Urothelium cell line (cell line): ENCODE measurements around the gene RSL1D1.

Source experiments
- DNase-seq: peaks from one replicate; pipeline ENCODE4 v3.0.0; 2011; ENCODE audit warnings: low spot score, mixed read lengths
- FAIRE-seq: peaks from 2 replicates; lab custom pipeline; 2011; peaks lifted over from hg19 to GRCh38; lab: Jason Lieb, UNC

The RSL1D1 gene

DNA sequence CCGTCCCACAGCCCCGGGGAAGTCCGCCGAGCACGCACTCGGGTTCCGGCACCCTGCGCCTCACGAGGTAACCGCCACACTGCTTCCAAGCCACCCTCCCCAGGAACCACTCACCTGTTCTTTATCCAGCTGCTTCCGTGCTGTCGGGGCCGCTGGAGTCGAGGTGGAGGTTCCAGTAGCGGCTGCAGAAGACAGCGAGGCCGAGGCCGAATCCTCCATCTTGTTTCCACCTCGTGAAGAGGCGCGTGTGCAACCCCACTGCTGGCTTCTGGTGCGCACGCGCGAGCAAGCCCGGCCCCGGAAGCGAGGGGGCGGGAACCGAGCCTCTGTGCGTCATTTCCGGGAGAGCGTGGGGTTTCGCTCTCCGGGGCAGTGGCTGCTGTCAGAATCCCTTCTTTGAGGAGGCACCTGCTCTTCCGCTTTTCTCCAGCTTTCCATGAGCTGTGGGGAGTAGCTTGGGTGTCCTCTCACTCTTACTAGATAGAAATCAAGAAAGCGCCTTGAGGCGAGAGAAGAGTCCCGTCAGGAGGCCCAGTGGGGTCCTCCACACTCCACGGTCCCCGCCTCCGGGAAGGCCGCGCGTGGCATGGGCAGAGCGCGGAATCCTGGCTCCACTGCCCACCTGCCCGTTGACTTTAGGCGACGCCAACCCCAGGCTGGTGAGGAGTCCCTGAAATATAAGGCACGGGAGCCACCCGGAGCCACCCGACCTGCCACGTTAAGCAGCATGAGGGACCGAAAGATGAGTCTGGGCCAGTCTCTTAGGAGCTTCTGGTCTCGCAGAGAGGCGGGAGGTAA, at the start of gene RSL1D1:
Gene RSL1D1, minus strand, starts transcription at position 249 of the 798 bp plus-strand sequence. Its CDS starts 30 bp downstream, at position 219.
- DNase-seq, result peak; percentile 98
- FAIRE-seq, result peak; percentile 17

DNA sequence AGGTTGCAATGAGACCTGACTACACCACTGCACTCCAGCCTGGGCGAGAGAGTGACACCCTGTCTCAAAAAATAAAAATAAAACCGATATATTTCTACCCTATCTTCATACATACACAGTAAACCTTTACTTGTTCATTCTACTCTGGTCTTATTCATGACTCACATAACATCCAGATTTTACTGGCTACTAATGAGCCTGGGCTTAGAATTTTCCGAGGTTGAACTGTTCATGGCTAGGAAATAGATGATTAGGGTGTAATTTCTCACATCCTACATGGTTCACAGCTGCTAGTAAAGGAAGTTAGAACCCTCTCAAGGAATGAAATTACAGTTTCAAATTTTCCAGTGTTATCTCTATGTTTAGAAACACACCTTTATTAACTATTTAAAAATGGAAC, 49.7 kb upstream of the RSL1D1 start:
- FAIRE-seq, result no peak
- DNase-seq, result no peak

DNA sequence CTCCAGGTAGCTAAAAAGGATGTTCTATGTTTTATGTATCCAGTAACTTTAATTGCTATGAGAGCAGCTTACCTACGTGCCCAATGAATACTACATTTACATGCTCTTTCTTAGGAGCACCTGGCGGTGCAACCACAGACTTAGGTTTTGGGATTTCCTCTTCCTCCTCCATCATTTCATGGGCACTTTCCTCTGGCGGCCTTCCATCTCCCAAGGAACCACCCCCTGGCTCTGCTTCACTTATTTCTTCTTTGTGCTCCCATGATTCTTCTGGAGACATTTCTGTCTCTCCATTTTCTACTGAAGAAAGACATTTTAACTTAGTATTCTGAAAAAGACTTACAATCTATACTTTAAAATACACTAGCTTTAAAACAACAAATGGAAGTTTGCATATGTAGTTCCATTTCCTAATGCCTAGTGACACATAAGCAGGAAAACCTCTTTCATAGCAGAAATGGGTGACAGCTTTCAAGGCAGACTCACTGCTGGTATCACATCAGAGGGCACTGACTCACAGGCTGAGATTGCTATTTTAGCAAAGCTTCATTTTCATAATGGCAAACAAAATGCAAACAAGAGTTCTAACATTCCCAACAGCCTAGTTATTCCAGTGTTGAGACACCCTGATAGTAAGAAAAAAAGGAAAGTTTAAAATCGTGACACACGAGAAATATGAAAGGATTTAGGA, 45.3 kb upstream of the RSL1D1 start:
- FAIRE-seq, result no peak
- DNase-seq, result no peak

DNA sequence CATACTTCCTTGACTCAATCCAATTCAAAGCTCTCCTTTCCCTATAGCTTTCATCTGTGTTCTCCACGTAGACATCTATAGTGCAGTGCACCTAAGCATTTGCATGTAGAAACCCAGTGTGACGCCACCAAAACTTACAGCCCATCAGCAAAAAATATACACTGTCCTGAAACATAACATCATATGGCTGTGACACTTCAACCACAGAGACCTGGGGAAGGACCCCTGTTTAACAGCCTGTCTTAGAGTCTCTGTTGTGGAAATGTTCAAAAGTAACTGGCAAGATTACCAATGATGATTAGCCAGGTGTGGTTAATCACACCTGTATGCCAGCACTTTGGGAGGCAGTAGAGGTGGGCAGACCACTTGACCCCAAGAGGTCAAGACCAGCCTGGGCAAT, 42.2 kb upstream of the RSL1D1 start:
- DNase-seq (no peak), FAIRE-seq (no peak)

DNA sequence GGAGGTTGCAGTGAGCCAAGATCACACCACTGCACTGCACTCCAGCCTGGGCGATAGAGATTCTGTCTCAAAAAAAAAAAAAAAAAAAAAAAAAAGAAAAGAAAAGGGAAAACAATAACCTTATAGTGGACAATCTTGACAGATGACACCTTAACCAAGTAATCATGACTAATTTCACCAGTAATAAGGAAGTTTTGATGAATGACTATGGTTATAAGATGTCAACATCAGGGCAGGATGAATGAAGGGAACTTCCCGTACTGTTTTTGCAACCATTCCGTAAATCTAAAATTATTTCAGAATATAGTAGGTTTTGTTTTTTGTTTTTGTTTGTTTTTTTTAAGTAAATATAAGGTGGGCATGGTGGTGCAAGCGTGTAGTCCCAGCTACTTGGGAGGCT, 41.4 kb upstream of the RSL1D1 start:
- DNase-seq (no peak), FAIRE-seq (no peak)

DNA sequence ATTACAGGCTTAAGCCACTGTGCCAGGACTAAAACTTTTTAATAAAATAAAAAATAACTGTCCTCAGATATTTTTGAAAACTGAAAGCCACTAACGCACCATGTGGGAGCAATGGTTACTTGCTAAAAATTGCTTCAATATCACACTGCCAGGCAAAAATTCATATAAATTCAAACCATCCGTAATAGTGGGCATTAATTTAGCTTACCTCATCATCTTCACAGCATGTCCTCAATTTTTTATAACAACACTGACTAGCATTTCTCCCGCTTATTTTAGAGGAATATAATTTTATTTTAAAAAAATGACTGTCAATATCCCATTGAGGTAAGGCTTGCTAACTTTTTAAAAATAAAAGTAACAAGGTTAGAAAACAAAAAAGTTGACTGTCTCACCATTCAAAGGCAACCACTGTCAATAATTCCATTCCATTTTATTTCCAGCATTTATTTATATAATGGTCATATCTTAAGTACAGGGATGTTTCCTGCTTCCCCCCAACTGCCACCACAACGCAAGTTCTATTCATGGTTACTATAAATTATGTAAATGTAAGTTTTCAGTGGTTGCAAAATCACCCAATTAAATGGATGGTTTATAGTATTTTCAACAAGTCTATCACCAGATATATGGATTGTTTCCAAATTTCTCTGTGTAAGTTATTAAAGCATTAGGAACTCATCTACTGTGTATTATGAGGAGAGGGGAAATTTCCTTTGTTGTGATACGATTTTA, 39.1 kb upstream of the RSL1D1 start:
- no peak for DNase-seq
- no peak for FAIRE-seq

DNA sequence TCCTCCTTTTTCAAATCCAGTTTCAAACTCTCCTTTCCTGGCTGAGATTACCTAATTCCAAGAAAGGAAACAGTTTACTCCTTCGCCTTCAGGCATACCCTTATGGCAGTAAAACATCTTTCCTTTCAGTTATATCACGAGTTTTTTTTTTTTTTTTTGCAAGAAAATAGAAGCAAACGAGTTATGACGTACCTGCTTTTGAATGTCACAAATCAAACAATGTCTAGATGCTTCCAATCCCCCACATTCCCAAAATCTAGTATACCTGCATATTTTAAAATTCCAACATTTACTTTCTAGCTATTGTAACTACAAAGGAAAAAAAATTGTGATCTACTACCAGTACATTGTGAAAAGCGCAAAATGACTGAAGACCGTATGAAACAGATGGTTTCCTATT, 35.5 kb upstream of the RSL1D1 start:
- FAIRE-seq (no peak), DNase-seq (no peak)

DNA sequence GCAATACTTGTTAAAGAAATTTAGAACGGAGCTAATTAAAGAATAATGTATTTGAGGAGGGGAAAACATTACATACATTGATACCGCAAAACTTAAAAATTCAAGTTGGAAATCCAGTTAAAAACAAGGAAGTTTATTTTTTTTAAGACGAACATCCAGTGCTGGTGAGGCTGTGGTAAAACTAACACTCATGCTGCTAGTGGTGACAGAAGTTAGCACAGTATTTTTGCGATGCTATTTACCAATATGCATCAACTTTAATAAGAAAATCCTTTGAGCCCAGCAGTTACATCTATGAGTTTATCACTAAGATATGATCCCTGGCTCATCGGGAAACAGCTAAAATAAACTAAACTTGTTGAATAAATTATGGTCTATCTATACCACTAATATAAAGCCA, 32.7 kb upstream of the RSL1D1 start:
- FAIRE-seq, result no peak

DNA sequence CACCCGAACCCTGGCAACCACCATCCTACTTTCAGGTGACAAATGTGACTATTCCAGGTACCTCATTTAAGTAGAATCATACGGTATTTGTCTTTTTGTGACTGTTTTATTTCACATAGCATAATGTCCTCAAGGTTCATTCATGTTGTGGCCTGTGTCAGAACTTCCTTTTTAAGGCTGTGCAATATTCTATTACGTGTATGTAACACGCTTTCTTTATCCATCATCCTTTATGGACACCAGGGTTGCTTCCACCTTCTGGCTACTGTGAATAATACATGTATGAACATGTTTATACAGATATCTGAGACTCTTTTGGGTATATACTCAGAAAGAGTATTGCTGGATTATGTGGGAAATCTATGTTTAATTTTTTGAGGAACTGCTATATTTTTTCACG, 28.7 kb upstream of the RSL1D1 start:
- DNase-seq (no peak), FAIRE-seq (no peak)

More for the DNA sequence above, 32.7 kb upstream of the RSL1D1 start:
- no peak for DNase-seq

DNA sequence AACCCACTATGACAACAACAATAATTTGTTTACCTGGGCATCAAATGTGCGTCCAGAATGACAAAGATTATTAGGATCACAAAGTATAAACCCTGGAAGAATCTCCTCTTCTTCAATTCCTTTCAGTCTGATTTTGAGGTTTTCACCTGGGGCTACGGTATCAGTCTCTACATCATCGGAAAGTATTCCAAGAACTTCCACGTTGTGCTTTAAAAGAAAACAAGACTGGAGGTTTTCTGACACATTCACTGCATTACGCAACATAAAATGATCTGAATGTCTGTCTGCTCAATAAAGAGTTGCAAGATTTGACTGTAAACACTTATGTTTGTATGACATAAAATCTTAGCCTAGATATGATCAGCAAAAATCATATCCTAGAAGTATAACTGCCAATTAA, 26.0 kb upstream of the RSL1D1 start:
- DNase-seq, result no peak
- no peak for FAIRE-seq

DNA sequence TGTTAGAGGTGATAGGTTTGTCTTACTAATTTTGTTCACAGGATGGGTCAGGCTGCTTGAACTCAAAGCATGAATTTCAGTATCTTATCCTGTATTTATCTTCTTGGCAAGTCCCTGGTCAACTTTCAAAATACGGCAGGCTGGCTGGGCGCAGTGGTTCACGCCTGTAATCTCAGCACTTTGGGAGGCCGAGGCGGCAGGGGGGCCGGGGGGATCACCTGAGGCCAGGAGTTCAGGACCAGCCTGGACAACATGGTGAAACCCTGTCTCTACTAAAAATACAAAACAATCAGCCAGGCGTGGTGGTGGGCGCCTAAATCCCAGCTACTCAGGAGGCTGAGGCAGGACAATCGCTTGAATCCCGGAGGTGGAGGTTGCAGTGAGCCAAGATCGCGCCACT, 25.0 kb upstream of the RSL1D1 start:
- DNase-seq (no peak), FAIRE-seq (no peak)

DNA sequence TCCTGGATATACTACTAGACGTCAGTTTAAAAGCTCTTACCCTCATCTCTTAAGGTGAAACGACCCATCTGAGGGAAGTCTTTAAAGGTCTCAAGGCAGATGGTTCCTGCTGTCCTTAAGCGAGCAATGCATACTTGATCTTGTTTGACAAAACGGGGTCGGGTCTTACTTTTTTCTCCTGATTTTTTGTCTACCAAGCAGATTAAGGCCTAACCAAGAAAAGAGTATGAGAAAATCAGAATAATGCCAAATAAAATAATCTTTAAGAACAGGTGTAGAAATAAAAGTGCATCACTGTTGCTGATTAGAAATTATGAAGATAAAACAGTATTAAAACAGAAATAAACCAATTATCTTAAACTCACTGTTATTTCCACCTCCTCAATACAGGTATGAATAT, 24.4 kb upstream of the RSL1D1 start:
- FAIRE-seq, result no peak
- no peak for DNase-seq

DNA sequence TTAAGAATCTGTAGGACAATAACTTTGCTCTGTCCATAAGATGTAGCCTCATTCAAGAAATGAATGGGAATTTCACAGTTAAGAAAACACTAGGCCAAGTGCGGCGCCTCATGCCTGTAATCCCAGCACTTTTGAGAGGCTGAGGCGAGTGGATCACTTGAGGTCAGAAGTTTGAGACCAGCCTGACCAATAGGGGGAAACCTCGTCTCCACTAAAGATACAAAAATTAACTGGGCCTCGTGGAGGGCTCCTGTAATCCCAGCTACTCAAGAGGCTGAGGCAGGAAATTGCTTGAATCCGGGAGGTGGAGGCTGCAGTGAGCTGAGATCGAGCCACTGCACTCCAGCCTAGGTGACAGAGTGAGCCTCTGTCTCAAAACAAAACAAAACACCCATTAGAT, 19.9 kb upstream of the RSL1D1 start:
- DNase-seq (no peak), FAIRE-seq (no peak)

DNA sequence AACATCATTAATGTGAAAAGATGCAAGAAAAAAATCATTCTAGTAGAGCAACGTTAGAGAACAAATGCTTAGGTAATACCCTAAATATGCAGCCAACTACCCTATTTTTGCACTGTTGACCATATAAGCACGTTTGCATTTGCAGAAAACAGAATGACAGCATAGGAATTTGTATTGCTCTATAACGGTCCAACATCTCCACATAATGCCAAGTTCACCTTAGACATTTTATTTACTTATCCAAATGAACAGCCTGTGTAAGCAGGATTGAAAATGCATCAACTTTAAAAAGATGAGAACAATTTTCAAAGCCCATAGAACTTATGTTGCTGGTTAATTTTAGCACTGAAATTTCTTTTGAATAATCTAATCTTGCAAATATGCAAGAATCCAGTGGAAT, 19.1 kb upstream of the RSL1D1 start:
- FAIRE-seq (no peak), DNase-seq (no peak)

DNA sequence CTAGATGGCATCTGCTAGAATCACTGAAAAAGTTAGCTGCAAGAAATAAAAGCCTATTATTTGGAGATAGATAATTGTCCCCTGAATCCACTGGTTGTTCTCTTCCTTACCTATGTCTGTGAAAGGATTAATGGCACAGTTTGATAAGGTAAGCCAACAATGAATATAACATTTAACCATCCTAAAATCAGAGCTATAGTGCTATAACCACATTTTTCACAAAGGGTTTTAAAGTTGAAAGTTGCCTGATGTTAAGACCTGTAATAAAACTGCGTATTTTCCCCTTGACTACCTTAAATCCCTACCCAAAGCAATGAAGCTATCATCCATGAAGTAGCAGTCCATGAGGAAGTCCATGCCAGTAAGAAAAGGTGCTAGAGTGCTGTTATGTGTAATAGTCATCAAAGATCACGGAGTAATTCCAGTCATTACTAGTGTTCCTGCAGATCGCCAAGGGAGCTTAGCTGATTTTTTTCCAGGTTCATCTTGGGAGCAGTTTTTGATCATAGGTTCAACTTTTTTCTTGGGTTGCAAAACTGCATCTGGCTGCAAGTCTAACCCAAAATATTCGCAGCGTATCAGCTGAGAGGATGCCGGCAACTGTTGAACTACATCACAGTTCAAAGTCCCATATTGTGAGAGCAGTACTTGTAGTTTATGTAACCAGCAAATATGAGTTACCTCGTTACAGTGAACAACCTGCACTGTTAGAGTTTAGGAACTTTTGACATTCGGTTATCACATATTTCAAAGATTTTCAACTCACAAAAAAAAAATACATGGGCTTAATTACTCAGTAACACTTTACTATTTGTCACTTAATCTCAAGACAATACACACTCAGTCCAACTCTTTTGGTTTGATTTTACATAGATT, 18.2 kb upstream of the RSL1D1 start:
- no peak for FAIRE-seq
- DNase-seq, result no peak

DNA sequence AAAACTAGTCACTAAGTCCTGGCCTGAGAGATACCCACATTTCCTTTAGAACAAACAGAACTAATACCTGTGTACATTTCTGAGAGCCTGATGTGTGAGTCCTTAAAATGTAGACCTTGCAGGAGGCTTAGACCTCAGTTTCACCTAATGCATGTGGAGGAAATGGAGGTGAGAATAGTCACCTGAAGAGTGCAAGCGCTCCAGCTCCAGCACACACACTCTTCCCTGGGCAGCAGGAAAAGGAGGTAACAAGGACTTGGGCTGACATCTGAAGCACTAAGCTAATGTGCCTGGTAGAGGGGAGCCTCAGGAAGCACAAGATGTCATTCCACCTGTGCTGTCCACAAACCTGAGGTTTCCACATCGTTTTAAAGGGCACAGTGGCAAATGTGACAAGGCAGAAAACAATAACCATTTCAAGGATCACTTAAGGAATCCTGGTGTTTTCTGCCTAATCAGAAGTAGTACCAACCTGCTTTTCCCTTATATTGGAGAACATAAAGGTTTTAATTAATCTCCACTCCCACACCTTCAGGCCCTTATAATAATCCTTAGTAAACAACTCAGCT, 17.2 kb upstream of the RSL1D1 start:
- no peak for FAIRE-seq
- DNase-seq, result no peak

DNA sequence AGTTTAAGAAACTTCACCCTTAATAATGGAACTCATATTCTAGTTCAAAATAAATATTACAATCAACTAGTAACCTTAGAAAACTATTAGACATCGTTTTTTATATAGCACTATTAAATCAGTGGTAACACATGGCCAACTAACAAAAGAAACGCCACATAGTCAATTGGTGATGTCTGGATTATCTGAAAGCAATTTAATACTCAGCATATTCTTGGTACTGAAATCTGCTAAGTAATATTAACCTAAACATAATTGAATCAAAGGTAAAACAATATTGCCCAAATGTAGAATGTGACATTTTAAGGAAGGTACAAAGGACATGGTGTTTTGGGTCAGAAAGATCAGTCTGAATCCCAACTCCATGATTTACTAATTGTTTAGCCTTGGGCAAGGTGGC, 11.1 kb upstream of the RSL1D1 start:
- DNase-seq, result no peak
- FAIRE-seq, result no peak

DNA sequence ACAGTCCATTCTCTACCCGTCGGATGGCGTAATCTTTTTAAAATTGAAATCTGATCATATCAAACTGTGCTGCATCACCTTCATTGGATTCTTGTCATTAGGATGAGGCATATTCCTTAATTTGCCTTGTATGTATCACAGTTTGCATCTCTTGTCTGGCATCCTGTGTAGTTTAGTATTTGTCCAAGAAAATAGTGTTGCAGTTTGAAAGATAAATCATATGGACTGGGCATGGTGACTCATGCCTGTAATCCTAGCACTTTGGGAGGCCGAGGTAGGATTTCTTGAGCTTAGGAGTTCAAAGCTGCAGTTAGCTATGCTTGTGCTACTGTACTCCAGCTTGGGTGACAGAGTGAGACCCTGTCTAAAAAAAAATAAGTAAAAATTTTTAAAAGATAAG, 5.8 kb upstream of the RSL1D1 start:
- DNase-seq (no peak), FAIRE-seq (no peak)

DNA sequence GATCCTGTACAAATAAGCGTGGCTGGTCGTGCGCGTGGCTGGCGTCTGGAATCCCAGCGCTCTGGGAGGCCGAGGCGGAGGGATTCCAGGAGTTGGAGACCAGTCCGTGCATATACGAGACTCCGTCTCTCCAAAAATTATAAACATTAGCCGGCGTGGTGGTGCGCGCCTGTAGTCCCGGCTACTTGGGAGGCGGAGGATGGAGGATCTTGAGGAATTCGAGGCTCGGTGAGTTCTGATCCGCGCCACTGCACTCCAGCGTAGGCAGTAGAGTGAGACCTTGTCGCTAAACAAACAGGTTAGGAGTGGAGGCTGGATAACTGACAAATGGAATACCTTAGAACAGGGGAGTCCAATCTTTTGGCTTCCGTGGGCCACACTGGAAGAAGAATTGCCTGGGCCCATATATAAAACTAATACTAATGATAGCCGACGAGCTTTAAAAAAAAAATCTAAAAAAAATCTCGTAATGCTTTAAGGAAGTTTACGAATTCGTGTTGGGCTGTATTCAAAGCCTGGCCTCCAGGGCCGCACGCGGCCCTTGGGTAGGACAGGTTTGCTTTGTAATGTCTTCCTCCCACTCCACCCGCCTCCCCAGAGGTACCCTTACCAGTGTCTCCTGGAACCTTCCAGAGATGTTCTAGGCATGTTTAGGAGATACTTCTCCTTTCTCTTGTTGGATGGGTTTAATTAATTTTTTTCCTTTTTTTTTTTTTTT, 909 bp upstream of the RSL1D1 start:
- DNase-seq (no peak), FAIRE-seq (no peak)

DNA sequence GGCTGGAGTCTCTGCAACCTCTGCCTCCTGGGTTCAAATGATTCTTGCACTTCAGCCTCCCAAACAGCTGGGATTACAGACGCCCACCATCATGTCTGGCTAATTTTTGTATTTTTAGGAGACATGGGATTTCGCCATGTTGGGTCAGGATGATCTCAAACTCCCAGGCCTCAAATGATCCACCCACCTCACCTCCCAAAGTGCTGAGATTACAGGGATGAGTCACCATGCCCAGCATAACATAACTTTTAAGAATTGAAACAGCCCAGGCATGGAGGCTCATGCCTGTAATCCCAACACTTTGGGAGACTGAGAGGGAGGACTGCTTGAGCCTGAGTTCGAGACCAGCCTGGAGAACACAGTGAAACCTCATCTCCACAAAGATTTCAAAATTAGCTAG, 2.5 kb downstream of the RSL1D1 start:
- DNase-seq (no peak), FAIRE-seq (no peak)
